ENCODE data around the gene MICALL1.

MICALL1 gene

DNA sequence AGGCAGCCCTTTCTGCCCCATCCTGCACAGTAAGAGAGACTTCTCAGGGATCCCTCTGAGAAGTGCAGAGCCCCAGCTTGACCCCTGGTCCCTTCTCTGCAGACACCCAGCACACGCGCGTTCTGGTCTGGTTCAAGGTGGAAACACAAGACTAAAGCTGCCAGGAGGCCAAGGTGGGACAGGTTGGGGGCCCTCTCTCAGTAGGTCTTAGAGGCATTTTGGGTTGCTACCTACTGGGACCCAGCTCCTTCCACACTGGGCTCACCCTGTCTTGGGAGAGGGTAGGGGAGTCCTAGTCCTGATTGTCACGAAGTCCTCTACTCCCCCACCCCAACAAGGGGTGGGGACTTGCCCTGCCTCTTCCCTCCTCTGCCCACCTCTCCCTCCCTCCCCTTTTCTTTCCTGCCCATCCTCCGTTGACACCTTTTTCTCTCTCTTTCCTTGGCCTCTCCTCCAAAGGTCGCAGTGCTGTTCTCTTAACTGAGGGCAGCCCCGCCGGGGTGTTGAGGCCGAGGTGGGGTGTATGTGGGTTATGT, 79.0 kb downstream of the MICALL1 start:
- no peak for FAIRE-seq

DNA sequence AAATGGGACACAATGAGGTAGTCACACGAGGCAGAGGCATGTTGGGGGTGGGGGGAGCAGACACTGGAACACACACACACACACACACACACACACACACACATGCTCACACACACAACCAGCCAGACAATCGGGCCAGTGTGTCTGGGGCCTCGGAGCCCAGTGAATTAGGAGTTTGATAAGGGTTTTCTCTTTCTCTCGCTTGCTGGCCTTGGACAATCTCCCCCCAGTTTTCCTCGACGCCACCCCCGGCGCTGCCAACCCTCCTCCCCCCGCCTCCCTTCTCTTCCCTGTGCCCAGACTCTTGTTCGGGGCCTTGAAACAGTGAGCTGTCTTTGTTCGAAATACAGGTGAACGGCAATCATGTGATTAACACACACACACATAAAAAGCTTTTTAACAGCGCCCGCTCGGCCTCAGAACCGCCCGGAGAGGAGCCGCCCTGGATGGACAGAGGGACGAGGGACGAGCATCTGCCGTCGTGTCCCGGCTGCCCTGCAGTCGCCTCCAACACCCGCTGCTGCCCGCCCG, 79.7 kb downstream of the MICALL1 start:
- no peak for FAIRE-seq

DNA sequence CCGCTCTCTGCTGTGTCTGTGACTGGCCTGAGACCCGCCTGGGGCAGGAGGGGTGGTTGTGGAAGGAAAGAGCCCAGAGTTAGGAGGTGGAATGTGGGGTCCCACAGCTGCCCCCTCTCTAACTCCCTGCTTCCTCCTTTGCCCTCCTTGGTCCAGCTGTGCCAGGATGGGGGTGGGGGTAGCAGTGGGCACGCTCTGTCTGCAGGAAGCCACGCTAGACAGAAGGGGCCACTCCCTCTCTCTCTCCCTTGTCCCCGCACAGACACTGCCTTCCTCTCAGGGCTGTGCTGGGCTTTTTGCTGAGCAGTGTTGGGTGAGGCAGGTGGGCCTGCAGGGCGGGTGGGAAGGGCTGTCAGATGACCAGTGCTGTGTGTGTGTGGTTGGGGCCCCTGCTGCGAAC, 80.3 kb downstream of the MICALL1 start:
- FAIRE-seq, result no peak

DNA sequence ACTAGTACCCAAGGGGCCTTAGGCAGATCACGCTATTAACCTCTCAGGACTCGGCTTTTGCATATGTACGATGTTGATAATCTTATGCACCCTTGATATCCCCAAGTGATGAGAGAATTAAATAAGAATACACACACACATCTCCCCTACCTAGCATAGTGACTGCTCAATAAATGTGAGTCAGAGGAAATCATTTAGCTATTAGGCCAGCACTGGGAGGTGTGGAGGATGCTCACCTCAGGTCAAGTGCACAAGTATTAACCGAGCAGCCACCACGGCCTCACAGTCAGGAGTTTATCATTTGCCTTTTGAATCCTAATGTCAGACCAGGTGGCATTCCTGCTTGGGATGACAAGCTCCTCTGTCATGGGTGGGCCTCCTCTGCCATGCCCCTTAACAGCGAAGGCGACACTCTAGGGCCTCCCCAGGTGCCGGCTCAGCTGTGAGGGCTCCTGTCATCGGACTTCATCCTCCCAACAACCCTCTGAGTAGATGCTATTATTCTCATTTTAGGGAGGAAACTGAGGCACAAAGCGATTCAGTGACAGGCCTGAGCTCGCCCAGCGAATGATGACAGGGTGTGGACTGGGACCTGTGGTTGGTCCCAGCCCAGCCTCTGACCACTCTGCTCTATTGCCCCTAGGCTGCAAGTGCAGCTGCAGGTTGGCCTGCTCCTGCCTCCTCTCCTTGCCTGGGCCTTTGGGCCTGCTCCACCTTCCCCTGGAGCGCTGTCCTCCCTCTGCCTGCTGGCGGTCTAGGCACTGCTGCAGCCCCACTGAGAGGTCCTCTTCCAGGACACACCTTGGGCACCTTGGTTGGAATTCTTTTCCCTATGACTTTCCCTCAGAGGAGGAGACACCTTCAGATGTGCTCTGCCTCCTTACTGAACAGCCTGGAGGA, 83.3 kb downstream of the MICALL1 start:
- FAIRE-seq, result no peak

DNA sequence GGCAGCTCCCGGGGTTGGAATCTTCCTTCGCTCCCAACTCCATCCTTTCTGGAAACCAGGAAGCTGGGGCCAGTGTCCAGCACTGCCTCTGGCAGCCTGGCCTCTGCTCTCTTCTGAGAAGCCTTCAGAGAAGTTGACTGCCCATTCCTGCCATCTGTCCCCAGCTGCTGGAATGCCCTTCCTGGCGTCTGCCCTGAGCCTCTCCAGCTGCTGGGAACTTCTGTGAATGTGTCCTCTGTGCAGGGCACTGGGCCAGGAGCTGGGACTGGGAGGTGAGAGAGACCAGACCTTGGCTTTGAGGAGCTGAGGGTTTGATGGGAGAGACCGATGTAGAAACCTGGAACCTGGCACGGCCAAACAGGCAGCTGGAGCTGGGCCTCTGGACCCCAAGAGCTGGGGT, 84.2 kb downstream of the MICALL1 start:
- FAIRE-seq, result no peak

DNA sequence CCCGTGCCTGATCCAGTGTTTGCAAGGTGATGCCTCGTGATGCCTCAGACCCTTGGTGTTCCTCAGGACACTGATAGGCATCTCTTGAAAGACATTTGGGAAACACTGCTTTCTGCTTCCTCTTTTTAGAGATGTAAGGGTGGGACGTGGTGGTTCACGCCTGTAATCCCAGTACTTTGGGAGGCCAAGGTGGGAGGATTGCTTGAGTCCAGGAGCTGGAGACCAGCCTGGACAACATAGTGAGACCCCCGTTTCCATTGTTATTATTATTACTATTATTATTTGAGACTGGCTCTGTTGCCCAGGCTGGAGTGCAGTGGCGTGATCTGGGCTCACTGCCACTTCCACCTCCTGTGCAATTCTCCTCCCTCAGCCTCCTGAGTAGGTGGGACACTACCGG, 84.8 kb downstream of the MICALL1 start:
- FAIRE-seq, result no peak

DNA sequence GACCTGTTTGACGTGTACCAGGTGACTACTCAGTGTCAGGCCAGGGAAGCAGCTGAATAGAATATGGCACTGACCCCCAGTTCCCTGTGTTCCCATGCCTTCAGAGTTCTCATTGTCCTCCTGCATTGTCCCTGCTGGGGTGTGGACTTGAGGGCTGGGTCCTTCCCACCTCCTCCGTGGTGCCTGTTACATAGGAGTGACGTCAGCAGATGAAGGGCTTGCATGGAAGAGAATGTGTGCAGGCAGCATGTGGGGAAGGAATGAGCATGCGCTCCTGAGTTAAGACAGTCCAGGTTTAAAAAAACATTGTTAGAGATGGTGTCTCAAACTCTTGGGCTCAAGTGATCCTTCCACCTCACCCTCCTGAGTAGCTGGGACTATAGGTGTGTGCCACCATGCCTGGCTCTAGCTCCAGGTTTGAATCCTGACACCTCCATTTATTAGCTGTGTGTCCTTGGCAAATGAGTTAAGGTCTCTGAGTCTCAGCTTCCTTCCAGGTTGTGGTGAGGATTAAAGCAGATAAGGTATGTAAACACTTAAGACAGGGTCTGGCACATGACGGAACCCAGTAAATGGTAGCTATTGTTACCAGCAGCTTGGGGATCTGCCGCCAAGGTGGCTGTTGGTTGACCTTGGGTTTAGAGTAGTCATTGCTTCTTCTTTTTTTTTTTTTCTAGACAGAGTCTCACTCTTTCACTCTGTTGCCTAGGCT, 85.8 kb downstream of the MICALL1 start:
- no peak for FAIRE-seq

Measured in A204.1 (cell line).